HG03439 (cell line): Measurements from ENCODE around the gene ARHGAP24.
"Not testable (repeated sequence)": the region's sequence is repeated elsewhere in the genome, so short reads cannot be mapped to it uniquely, and the experiment has no call there.

Experiments
- ATAC-seq: cut with Tn5 transposase; IDR thresholded peaks from one replicate; pipeline ENCODE4 v1.9.1; 2021; ENCODE audit warnings: mild to moderate bottlenecking, moderate library complexity; ENCODE audit not compliant: unreplicated experiment

The ARHGAP24 gene

DNA sequence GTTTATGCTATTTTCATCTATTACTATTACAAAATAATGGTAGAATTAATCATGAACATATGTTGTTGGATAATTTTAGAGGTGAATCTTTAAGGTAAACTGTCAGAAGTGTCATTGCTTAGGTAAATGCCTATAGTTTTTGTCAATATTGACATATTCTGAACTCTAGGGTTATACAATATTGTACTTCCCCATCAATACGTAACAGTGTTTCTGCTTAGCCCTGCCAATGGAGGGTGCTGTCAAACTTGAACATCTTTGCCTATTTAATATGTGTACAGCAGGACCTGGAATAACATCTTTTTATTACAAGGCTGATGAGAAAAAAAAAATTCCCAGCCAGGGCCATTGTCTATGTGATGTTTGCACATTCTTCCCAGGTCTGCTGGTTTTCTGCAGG is 40.8 kb downstream of the ARHGAP24 start:
- no peak for ATAC-seq

DNA sequence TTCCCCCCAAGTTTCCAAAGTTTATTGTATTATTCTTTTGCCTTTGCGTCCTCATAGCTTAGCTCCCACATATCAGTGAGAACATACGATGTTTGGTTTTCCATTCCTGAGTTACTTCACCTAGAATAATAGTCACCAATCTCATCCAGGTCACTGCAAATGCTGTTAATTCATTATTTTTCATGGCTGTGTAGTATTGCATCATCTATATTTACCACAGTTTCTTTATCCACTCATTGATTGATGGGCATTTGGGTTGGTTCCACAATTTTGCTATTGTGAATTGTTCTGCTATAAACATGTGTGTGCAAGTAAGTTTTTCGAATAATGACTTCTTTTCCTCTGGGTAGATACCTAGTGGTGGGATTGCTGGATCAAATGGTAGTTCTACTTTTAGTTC is 43.6 kb downstream of the ARHGAP24 start:
- not testable (repeated sequence) for ATAC-seq

DNA sequence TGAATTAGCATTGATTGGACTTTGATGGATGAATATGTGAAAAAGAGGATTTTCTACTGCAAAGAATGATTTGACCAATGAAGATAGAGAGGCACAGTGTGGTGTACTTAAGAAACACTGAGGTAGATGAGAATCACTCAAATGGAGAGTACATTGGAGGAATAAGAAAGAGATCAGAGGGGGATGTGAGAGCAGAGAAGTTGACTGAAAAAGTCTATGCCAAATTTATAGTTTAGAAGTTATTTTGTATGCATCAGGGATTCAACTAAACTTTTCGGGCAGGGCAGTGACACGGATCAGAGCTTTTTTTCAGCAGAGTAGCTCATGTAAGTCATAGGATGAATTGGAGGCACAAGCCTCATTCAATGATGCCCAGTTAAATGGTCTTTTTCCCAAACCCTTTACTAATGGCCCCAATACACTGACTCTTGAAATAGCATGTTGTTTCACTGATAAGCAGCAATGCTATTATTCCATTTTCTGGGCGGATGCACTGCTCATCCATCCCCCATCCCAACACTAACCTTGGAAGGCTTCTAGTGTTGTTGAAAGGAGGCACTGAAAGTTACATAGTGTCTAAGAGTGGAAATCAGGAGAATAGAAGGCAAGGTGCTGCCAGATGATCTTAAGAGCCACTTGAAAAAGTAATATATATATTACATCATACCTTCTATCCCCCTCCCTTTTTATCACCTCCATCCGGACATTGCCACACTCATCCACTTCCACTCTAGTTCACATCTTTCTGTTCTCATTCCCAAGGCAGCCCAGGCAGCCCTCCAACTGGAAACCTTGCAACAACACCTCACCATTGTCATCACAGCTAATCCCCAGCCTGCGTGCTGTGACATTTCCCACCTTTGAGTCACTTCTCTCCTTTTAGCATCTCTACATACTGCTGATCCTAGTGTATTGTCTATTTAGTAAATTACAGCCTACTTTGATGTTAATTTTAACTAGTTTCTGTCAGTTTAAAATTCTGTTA is 46.1 kb downstream of the ARHGAP24 start:
- no peak for ATAC-seq

DNA sequence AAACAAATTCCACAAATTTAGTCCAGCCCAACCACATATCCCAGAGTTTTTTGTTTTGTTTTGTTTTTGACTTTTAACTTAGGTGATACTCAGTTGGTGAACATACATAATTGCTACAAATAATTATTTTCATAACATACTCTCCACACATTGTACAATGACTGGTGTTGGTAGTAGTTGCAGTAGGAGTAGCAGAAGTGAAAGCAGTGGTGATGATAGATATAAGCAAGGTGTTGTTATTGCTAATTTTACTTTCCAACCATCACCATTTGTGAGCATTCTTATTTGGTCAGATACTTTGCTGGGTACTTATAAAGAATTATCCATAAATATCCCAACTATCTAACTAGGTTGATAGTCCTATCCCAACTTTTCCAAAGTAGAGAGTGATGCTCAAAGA is 47.3 kb downstream of the ARHGAP24 start:
- no peak for ATAC-seq

DNA sequence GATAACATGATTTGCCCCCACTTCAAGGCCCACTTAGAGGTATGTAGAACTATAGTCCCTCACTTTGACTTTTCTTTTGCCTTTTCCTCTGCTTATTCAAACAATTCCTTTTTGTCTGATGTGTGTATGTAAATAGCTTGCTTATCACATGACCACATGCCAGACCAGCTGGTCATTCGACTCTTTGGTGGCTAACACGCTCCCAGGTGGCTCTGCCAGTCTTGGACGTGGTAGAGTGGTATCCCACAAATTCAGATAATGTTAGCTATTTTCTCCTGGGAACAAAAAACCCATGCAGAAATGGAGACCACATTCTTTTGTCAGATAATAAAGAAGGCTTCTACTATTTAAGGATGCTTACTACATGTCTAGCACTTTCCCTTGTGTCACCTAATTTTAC is 47.9 kb downstream of the ARHGAP24 start:
- no peak for ATAC-seq

DNA sequence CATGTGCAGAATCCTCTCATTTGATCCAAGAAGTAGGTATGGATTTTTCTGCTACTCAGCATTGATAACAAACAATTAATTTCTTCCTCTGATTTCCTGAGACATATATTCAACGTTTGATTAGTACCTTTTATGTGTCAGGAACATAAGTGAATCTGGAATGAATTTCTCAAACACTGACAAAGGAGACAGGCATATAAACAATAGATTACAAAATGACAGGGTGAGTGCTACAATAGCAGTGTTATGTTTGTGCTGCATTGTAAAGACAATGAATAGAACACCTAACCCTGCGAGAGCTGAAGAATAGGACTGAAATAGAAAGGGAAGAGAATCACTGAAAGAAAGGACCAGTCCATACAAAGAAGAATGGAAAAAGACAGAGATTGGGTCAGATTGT is 52.9 kb downstream of the ARHGAP24 start:
- ATAC-seq, result no peak

DNA sequence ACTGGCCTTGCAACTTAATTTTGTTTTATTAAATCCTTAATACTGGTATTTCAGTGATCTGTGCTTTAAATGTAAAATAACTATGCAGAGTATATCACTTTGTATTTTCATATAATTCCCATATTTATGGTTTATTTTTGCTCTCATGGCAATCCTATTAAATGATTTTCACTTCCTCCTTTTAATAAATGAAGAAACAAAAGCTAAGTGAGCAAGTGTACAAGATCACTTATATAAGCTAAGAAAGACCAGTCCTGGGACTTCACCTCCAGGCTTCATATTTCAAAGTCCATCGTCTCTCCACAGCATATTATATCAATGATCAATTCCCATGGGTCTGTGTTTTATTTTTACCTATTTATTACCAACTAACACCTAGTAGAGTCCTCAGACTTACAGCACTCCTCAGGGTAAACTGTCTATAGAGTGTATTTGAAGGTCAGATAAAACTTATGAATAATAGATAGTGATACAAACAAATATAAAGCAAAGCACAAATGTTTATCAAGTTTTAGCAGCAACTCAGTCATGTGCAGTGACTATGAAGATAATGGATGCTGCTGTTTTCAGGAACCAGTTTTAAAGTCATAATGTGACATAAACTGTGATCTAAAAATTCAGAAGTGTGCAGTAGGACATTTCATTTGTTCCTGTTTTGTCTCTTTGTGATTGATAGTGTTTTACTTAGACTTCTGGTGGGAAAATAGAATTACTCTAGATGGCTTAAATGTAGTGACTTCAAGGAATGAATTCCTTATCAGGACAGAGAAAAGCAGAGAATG is 56.8 kb downstream of the ARHGAP24 start:
- no peak for ATAC-seq

DNA sequence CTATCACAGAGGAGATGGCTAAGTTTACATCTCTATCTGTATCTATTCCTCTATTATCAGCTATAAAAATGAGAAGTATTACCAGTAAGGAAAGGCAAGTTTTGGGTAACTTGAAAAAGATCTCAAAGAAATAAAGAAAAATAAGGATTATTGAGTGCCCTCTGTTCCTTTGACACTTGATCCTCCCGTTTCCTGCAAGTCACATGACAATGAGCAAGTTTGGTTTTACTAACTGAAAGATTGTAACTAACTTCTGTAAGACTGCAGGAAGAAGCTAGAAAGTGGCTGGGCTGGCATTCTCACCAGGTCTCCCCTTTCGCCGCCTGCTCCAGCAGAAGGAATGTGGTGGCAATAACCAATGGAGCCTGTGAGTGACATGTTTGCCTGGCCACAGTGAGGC is 59.2 kb downstream of the ARHGAP24 start:
- no peak for ATAC-seq

DNA sequence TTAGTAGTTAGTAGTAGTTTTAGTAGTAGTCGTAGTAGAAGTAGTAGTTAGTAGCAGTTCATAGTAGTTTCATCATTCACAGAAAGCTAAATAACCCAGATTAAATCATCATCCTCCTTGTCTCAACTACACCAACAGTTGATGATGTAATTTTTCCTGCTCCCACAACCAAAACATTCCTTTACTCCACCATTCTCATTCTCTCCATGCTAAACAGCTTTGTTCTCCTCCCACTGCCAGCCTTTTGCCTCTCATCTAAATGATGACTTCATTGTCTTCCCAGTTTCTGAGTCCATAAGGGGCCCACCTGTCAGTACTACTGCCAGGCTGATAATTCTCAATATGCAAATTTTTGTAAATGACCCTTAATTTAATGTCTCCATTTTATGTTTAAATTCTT is 68.9 kb downstream of the ARHGAP24 start:
- no peak for ATAC-seq

DNA sequence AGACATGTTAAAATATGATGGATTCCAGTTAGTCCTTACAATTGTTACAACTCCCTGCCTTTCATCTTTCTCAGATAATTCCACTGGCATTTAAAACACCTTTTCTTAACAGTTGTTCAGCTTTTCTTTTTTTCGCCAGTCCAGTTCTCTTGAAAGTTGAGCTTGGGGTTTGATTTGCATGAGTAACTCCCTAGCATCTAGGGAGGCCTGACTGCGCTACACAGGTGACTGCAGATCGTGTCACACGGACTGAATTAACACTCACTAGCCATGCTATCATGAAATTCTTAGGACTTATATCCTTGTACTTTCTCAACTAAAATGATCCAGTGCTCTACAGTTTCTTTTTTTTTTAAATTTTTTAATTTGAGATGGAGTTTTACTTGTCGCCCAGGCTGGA is 69.8 kb downstream of the ARHGAP24 start:
- ATAC-seq, result no peak

DNA sequence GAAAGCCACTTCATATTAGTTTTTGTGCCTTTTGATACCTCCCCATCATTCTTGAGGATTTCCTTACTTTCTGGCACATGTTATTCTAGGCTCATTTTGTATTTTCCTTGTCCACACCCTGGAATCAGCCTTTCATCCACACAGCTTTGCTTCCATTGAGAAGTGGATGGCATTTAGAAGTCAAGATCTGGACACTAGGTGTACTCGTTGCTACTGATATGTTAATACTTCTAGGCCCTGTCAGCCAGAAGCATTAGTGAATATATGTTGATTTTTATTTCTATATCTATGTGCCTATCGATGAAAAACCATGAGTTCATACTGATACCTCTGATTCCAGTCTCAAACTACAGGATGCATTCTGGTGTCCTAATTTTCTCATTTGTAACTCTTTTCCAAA is 73.2 kb downstream of the ARHGAP24 start:
- ATAC-seq, result no peak

DNA sequence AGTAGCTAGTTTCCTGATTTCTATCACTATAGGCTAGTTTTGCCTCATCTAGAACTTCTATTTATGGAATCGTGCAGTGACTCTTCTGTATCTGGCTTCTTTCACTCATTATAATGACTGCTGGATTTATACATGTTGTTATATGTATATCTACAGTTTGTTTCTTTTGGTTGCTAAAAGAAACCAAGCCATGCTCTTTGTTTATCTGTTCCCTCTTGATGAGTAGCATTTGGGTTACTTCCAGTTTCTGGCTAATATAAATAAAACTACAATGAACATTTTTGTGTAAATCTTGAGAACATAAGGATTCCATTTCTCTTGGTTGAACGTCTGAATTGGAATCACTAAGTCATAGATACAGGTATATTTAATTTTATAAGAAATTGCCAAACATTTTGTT is 73.9 kb downstream of the ARHGAP24 start:
- no peak for ATAC-seq

DNA sequence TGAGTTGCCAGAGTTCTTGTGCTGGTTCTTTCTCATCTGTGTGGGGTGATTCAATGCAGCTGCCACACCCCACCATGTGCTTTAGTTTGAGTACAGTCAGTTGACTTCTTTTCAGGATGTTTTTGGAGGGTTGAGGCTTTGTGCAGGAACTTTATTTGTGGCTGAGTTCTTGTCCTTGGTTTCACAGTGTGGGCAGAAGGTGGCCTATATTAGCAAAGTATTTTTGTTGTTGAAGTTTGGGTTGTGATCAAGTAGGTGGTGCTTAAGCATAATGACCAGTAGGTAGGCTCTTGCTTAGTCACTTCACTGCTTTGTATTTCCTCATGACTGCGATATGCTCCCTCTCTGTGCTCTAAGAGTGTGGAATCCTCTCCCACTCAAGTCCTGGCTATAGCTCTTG is 80.3 kb downstream of the ARHGAP24 start:
- no peak for ATAC-seq

DNA sequence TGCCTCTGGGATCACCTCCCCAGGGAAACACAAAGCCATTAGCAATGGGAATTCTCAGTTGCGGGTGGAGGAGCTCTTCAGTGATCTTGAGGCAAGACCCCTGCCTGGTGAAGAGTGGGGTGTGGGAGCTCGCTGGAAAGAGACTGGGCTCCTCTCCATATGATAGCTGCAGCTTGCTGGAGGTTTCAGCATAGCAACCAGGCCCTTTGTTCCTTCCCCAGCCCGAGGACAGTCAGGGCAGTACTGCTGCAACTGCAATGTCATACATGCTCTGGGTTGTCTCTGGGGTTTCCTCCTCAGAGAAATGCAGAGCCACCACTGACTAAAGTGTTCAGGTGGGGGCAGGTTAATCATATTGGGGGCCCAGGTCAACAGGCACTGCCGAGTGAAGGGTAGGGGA is 81.3 kb downstream of the ARHGAP24 start:
- ATAC-seq, result peak; percentile 62

DNA sequence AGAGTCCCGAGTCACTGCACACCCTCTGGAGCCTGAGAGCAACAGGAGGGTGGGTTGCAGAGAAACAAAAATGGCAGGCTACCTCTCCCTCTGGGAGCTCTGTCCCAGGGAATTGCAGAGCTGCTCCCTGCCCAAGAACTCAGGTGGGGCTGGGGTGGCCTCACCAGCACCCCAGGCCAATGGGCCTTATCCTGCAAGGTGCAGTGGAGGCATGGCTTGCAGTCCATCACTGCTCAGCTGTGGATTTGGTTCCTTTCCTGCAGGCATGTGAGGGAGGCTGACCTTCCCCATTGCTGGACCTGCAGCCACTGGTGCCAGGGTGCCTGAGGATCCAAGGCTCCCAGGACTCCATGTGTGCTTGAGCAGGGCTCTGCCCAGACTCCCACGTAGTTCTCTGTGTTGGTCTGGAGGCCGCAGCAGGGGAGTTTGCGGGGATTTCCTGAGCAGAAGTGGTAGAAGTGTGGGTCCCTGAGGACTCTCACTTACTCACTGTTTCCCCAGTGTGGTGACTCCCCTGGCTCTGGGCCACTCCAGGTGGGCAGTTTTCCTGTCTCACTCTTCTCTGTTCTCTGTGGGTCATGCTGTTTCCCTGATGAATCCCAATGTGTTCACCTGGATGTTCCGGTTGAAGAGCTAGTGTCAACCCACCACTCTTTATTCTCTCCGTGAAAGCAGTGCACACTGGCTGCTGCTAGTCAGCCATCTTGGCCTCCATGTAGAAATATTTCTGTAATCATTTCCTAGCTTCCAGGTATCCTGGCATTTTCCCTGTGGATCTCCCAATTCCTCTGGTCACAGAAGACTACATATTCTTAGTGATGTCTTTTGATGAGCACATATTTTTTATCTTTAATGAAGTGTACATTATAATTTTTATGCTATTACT is 82.3 kb downstream of the ARHGAP24 start:
- peak; percentile 82 for ATAC-seq

DNA sequence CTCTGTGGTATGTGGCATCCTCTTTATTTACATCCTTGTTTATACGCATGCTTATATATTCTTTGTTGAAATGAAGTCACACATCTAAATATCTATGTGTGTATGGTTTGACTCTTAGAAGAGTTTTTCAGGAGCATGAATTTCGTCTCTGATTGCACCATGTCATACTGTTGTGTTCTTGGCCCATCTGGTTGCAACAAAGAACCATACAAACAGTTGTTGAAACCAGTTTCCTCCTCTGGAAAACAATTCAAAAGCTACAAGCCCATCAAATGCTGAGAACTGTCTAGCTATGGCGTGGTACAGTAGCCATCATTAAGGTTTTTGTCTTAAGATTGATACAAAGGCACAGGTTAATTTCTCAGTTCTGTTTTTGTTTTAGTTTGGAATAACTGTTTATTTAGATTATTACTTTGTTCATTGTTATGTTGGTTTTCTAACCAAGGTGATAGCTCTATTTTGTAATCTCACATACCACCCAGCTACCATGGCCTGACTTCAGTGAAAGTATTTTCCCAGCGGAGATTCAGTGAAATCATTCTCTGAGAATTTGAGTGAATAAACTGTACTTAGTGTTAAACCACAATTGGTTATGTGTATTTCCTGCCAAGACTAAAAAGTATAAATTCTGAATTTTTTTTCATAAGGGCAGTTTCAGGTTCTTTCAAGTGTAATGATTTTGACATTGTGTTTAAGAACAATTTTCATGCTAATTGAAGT is 91.0 kb downstream of the ARHGAP24 start:
- no peak for ATAC-seq

DNA sequence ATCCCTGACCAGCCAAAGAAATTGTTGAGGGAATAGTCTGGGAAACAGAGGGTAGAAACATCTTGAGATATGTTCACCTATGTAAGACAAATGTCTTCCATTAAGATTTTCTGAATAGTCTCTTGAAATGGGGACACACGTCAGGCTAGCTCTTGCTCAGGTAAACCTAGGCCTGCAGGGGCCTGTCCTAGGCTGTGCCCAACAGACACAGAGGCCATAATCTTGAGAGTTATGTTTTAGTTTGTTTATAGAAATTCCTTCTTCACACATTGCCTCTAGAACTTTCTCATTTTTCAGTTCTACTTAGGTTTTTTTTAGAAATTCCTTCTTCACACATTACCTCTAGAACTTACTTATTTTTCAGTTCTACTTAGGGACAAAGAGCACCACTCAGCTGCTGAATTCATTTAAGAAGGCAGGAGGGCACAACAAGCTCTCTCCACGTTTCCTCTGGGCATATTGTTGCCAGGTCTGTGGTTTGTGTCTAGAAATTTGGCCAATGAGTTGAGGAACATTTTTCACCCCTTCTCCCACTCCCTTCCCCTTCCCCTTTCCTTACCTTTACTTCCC is 94.9 kb downstream of the ARHGAP24 start:
- ATAC-seq, result no peak

DNA sequence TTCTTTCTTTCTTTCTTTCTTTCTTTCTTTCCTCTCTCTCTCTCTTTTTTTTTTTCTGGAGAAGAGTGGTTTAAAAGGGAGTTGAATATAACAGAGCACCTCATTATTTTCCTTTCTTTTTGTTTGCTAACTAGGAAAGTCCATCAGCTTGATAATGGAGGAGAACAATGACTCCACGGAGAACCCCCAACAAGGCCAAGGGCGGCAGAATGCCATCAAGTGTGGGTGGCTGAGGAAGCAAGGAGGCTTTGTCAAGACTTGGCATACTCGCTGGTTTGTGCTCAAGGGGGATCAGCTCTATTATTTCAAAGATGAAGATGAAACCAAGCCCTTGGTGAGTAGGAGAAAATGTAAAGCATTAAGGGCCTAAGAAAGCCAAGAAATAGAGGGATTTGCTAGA is 95.4 kb downstream of the ARHGAP24 start:
- no peak for ATAC-seq

DNA sequence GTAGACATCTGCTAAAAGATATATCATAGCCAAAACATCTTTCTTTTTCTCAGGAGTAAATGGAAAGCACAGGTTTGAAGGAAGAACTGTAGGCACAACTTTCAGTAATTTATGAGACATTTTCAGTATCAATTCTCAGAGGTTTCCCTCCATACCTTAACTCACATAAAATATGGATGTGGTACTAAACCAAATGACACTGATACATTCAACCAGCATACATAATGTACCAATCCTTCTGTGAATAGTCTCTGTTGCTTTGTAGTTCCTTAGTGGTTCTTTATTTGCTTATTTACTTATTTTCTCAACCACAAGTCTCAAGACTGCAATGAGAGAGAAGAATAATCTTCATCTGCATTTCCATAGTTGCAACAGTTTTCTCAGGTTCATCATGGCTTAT is 96.1 kb downstream of the ARHGAP24 start:
- no peak for ATAC-seq

DNA sequence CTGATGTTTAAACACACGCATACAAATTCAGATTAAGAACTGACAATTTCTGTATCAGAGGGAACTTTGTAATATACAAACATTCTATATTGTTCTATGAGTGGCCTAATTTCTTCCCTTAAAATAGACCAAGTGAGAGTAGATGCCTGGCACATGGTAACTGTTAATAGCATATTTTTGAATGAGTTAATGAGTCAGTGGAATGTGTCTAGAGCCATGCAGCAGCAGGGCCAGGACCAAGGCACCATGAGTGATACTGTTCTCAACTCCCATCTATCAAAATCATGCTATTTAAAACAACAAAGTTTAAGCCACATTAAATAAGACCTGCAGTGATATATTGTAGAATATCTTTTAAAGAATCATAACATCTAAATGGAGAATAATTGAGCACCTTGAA is 98.3 kb downstream of the ARHGAP24 start:
- ATAC-seq, result no peak
